Coronary artery (tissue), 2 donors: ENCODE data around the gene SMARCD3.
A peak's percentile ranks its signal among the peaks of the same experiment; 100 is the strongest.

ENCODE experiments used
- DNase-seq: peaks from one replicate; pipeline ENCODE4 v3.0.0-alpha.2; 2017; ENCODE audit warnings: low spot score
- H3K27ac ChIP-seq, 2 donors: fragments of 200-600 bp; sonication (generic); one replicate each; pipeline ENCODE4 v1.5.1; 2016 to 2019
- H3K4me3 ChIP-seq: fragments of 200-600 bp; sonication (generic); 2 replicates; pipeline ENCODE4 v1.5.1; 2016; ENCODE audit warnings: mild to moderate bottlenecking, moderate library complexity
- TF ChIP-seq, protein P1 (sequence below): fragments of 200-600 bp; sonication (generic); IDR thresholded peaks from one replicate; pipeline ENCODE4 v1.5.1; 2019; ENCODE audit warnings: antibody characterized with exemption

SMARCD3 gene

DNA sequence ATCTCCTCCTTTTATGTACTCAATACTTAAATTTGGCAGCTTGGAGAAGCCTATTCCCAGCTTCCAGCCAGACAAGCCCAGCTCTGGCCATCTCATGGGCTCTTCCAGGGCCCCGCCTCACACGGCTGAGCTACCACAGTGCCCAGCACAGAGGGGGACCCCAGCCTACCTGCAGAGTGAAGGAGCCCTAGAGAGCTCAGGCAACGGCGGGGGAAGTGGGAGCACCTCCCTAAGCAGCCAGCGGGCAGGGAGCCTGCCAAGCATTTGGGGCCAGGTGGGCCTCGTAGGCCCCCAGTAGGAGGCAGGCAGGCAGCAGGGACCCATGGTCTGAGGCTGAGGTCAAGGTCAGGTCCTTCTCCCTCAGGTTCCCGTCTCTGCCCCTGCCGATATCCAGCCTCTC lies 29.1 kb upstream of the SMARCD3 start:
- Histone ChIP-seq H3K27ac (peak overlapping the region in 1 of 2 donors; percentile 61), H3K4me3 (peak overlapping the region; percentile 73)
- TF ChIP-seq, protein P1, sequence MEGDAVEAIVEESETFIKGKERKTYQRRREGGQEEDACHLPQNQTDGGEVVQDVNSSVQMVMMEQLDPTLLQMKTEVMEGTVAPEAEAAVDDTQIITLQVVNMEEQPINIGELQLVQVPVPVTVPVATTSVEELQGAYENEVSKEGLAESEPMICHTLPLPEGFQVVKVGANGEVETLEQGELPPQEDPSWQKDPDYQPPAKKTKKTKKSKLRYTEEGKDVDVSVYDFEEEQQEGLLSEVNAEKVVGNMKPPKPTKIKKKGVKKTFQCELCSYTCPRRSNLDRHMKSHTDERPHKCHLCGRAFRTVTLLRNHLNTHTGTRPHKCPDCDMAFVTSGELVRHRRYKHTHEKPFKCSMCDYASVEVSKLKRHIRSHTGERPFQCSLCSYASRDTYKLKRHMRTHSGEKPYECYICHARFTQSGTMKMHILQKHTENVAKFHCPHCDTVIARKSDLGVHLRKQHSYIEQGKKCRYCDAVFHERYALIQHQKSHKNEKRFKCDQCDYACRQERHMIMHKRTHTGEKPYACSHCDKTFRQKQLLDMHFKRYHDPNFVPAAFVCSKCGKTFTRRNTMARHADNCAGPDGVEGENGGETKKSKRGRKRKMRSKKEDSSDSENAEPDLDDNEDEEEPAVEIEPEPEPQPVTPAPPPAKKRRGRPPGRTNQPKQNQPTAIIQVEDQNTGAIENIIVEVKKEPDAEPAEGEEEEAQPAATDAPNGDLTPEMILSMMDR: no peak
- no peak for DNase-seq

DNA sequence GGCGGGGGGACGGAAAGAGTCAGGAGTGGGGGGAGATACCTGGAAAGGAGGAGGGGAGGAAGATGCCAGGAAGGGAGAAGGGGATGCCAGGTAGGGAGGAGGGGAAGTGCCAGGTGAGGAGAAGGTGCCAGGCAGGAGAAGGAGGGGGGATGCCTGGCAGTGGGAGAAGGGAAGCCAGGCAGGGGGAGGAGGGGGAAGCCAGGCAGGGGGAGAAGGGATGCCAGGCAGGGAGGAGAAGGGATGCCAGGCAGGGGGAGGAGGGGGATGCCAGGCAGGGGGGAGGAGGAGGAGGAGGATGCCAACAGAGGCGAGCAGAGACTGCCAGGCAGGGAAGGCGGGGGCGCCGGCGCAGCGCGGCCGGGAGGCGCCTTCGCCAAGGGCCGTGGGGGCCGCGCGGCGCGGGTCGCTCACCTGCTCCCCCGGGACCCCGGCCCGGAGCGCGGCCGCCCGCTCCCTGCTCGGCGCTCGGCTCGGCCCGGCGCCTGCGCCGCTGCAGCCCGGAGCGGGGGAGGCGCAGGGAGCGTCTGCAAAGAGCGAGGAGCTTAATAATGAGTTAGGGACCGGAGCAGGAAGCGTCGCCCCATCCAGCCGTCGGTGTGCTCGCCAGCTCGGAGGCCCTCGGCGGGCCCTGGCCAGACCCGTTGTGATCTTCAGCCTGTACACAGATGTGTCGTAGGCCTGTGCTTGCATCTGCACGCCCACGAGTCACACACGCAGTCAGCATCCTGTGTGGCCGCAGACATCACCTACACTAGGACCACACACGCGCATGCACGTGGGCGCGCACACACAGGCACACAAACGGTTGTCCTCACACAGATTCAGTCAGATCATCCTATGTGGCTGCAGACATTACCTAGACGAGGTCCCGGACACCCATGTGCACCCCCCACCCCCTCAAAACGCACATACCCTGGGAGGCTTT lies 28.4 kb upstream of the SMARCD3 start:
- Histone ChIP-seq H3K4me3 (peak overlapping the region; percentile 73), H3K27ac (peak overlapping the region; percentile 11 to 61)
- TF ChIP-seq, protein P1: no peak
- DNase-seq: no peak

DNA sequence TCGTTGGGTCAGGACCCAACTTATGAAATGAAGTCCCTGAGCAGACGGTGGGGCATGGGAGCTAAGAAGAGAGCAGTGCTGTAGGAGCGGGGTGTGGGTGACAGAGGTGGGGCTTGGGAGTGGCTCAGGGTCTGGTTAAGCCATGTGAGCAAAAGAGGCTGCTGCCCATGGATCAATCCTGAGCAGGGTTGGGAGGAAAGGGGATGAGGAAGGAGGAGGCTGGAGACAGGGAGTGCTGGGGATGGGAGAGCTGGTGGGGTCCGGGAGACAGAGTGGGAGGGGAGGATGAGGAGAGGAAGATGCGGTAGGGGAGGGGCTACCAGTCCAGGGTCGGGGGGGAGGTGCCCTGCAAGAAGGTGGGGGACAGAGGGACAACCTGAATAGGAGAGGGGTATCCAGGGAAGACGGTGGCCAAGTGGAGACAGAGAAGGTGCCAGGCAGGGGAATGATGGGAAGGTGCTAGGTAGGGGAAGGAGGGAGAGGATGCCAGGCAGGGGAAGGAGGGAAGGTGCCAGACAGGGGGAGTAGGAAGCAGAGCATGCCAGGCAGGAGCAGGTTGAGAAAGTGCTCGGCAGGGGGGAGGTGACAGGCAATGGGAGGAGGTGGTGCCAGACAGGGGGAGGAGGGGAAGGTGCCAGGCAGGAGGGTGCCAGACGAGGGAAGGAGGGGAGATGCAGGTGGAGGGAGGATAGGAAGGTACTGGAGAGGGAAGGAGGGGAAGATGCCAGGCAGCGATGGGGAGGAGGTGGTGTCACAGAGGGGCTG lies 27.5 kb upstream of the SMARCD3 start:
- DNase-seq: no peak

DNA sequence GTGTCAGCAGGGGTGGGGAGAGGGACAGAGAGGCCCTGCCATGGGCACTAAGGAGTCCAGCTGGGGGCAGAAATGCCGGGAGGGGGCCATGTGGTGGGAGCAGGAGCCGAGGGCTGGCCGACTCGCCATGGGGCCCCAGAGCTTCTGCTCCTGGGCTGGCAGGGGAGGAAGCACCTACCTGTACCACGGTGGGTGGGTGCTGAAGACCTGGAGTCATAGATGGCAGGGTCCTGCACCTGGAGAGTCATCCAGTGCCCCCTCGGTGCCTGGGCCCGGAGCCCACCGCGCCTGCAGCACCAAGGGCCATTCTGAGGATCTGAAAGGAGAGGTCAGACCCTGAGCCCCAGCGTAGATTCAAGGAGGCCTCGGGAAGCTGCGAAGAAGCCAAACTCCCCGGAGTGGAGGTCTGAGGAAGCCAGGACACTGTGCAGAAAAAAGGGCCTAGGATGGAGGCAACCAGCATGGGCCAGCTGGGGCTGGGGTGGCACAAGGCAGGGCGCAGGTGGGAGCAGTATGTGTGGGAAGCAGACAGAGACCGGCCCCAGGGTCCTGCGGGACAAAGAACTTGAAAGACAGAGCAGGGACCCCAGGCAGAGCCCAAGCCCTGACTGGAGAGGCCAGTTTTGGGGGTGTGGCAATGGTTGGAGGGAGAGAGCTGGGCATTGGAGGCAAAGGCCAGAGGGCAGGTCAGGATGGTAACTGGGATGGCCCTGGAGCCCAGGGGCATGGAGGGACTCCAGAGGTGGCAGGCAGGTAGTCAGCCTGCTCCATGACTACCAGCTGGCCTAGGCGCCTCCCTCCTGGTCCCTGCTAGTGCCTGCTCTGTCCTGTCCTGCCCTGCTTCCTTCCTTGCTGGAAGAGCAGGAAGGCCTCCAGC lies 26.7 kb upstream of the SMARCD3 start:
- no peak overlapping the region for H3K4me3 ChIP-seq
- DNase-seq: no peak
- TF ChIP-seq, protein P1: no peak
- H3K27ac ChIP-seq: peak overlapping the region in 1 of 2 donors; percentile 61

More for the DNA sequence above, 27.5 kb upstream of the SMARCD3 start:
- peak overlapping the region in 1 of 2 donors; percentile 61 for H3K27ac ChIP-seq
- H3K4me3 ChIP-seq: peak overlapping the region; percentile 73
- TF ChIP-seq, protein P1: no peak

DNA sequence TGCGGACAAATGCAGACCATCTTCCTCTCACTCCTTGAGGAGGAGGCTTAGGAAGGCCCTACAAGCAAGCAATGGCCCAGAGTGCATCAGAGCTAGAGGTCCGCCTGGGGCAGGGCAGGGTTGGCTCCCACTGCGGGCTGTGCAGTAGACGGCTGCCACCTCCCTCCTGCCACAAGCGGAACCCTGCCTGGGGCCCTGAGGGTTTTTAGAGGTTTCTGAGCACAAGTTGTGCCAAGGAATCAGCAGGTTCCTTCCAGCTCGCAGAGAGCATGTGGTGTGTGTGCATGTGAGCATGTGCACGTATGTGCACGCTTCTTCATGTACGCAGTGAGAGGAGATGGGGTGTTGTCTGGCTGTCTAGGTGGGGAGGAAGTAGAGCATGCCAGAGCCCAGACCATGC lies 25.9 kb upstream of the SMARCD3 start:
- Histone ChIP-seq H3K4me3 (no peak overlapping the region), H3K27ac (no peak overlapping the region)
- no peak for DNase-seq
- TF ChIP-seq, protein P1: no peak

DNA sequence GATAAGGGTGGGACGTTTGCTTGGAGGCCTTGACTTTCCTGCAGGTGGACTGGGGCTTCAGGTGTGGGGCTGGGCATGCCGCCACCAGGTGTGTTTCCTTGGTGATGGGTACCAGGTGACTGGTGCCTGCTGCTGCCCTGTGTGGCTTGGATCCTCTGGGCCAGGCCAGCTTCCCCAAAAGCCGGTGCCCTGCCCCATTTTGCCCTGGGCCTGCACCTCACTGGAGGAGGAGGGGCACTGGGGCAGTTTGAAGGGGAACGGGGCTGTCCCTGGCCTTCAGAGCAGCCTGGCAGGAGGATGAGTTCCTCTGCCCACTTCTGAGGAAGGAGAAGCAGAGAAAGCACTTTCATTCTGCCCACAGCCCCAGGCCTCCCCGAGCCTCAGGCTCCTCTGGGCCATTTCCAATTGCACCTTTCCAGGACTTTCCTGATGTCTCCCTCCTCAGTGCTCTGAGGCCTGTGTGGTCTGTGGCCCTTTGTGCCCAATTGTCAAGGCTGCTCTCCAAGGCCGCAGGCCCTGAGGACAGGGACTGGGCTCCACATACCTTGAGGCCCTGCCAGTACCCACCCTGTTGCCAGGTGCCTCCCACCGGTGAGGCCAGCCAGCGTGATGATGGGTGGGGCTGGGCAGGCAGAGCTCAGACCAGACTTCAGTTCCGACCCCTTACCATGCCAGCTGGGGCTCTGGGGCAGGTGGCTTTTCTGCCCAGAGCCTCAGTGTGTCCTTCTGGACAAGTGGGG lies 25.3 kb upstream of the SMARCD3 start:
- TF ChIP-seq, protein P1: no peak
- no peak overlapping the region for H3K27ac ChIP-seq
- no peak overlapping the region for H3K4me3 ChIP-seq
- no peak for DNase-seq
